Mesendoderm (in vitro differentiated cells): ENCODE measurements around the gene PYCR2.

Experiments
- DNase-seq: peaks from one replicate; pipeline ENCODE4 v3.0.0; 2013
- H2AK5ac ChIP-seq: 2 replicates; pipeline ENCODE4 v1.6.1; 2013; ENCODE audit warnings: low read length, inconsistent platforms
- H2BK120ac ChIP-seq: 2 replicates; pipeline ENCODE4 v1.6.1; 2013; ENCODE audit warnings: low read depth, mild to moderate bottlenecking, low read length, moderate library complexity, mixed read lengths
- H2BK15ac ChIP-seq: replicated peaks from 2 replicates; pipeline ENCODE4 v1.6.1; 2013; ENCODE audit warnings: low read depth, mild to moderate bottlenecking, moderate library complexity
- H2BK5ac ChIP-seq: 2 replicates; pipeline ENCODE4 v1.6.1; 2013; ENCODE audit warnings: low read length, inconsistent platforms
- H3K18ac ChIP-seq: 2 replicates; pipeline ENCODE4 v1.6.1; 2013; ENCODE audit warnings: mild to moderate bottlenecking, low read length, mixed read lengths
- H3K23ac ChIP-seq: one replicate; pipeline ENCODE4 v1.6.1; 2013; ENCODE audit warnings: low read length
- H3K27ac ChIP-seq: 2 replicates; pipeline ENCODE4 v1.5.1; 2013; ENCODE audit warnings: low read depth, mild to moderate bottlenecking, inconsistent platforms, low read length, moderate library complexity
- H3K27me3 ChIP-seq: 2 replicates; pipeline ENCODE4 v1.6.1; 2013; ENCODE audit warnings: low read length, control low read depth, mild to moderate bottlenecking, inconsistent platforms; ENCODE audit not compliant: insufficient read depth, poor library complexity
- H3K36me3 ChIP-seq: 2 replicates; pipeline ENCODE4 v1.6.1; 2013; ENCODE audit warnings: low read length, inconsistent platforms; ENCODE audit not compliant: control insufficient read depth, insufficient read depth
- H3K4ac ChIP-seq: one replicate; pipeline ENCODE4 v1.6.1; 2013; ENCODE audit warnings: low read depth, mild to moderate bottlenecking, low read length, moderate library complexity
- H3K4me1 ChIP-seq: 2 replicates; pipeline ENCODE4 v1.6.1; 2013; ENCODE audit warnings: low read depth, low read length, inconsistent platforms; ENCODE audit not compliant: control insufficient read depth
- H3K4me2 ChIP-seq: 2 replicates; pipeline ENCODE4 v1.6.1; 2013; ENCODE audit warnings: low read length
- H3K4me3 ChIP-seq: 2 replicates; pipeline ENCODE4 v1.5.1; 2013; ENCODE audit warnings: mild to moderate bottlenecking, low read length
- H3K56ac ChIP-seq: one replicate; pipeline ENCODE4 v1.6.1; 2013; ENCODE audit warnings: low read length
- H3K79me1 ChIP-seq: 2 replicates; pipeline ENCODE4 v1.6.1; 2013; ENCODE audit warnings: low read length, inconsistent platforms
- H3K79me2 ChIP-seq: 2 replicates; pipeline ENCODE4 v1.6.1; 2013; ENCODE audit warnings: mild to moderate bottlenecking, low read length; ENCODE audit not compliant: control insufficient read depth, insufficient read depth
- H3K9ac ChIP-seq: 2 replicates; pipeline ENCODE4 v1.6.1; 2013; ENCODE audit warnings: low read length, inconsistent platforms
- H4K5ac ChIP-seq: one replicate; pipeline ENCODE4 v1.6.1; 2013; ENCODE audit warnings: low read length
- H4K8ac ChIP-seq: one replicate; pipeline ENCODE4 v1.6.1; 2013; ENCODE audit warnings: low read depth, mild to moderate bottlenecking, control low read depth, low read length, moderate library complexity
- WGBS: extraction: QIAGEN DNeasy Blood & Tissue Kit; methylation state at CpG from one replicate; pipeline ENCODE4 v1.1.7; 2013; ENCODE audit warnings: low lambda C conversion rate, missing lambda C conversion rate; ENCODE audit not compliant: insufficient coverage; ENCODE audit errors: extremely low coverage; 5-methylcytosine and 5-hydroxymethylcytosine counted together

Gene PYCR2

DNA sequence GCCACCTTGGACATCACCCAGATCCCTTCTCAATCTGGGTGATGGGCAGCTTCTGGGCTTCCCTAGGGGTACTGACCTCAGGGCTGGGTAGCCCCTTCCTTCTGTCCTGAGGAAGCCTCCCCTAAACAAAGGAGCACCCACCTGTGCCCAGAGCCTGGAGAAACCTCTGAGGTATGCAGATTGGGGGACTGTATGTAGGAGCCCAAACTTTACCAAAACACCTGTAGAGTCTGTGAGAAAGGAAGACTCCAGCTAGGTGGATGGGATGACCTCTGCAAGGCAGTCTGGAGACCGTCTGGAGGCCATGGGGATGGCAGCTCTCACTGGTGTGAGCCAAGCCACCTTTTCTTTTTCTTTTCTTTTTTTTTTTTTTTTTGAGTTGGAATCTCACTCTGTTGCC lies 30.7 kb upstream of the PYCR2 start:
- H3K27ac ChIP-seq: no peak overlapping the region
- H4K5ac ChIP-seq: no peak overlapping the region
- no peak overlapping the region for H3K56ac ChIP-seq
- H3K4me2 ChIP-seq: no peak overlapping the region
- peaks cover 5% of the 10 kb centered on the region for H3K4me1 ChIP-seq
- H3K18ac ChIP-seq: no peak overlapping the region
- H3K4ac ChIP-seq: no peak overlapping the region
- WGBS: no CpG with 5 or more reads among the region's 1 CpG
- no peak overlapping the region for H2AK5ac ChIP-seq
- H3K36me3 ChIP-seq: no peaks in the 10 kb centered on the region
- no peak overlapping the region for H2BK5ac ChIP-seq
- no peak overlapping the region for H3K23ac ChIP-seq
- no peaks in the 10 kb centered on the region for H3K79me1 ChIP-seq
- H4K8ac ChIP-seq: no peak overlapping the region
- no peak overlapping the region for H2BK120ac ChIP-seq
- no peaks in the 10 kb centered on the region for H3K79me2 ChIP-seq
- H3K27me3 ChIP-seq: no peaks in the 10 kb centered on the region
- DNase-seq: no peak
- H3K4me3 ChIP-seq: no peak overlapping the region
- no peak overlapping the region for H2BK15ac ChIP-seq
- no peak overlapping the region for H3K9ac ChIP-seq

DNA sequence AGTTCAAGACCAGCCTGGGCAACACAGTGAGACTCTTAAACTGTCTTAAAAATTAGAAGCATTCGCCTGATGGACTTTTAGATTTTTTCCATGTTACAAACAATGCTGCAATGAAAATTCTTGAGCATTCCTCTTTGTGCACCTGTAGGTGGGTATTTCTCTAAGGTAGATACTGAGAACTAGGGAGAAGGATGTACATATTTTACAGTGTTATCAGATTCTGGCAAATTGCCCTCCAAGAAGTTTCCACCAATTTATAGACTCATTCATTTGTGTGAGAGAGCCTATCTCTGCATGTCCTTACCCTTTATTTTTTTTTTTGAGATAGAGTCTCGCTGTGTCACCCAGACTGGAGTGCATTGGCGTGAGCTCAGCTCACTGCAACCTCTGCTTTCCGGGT lies 29.3 kb upstream of the PYCR2 start:
- Histone ChIP-seq H3K4ac (no peak overlapping the region), H3K27ac (no peak overlapping the region), H3K4me1 (peaks cover 12% of the 10 kb centered on the region), H3K27me3 (no peaks in the 10 kb centered on the region), H3K18ac (no peak overlapping the region), H2AK5ac (no peak overlapping the region), H2BK15ac (no peak overlapping the region), H2BK120ac (no peak overlapping the region), H3K79me1 (no peaks in the 10 kb centered on the region), H3K79me2 (no peaks in the 10 kb centered on the region), H3K4me2 (no peak overlapping the region), H2BK5ac (no peak overlapping the region), H3K56ac (no peak overlapping the region), H3K4me3 (no peak overlapping the region), H4K5ac (no peak overlapping the region), H3K9ac (no peak overlapping the region), H3K23ac (no peak overlapping the region), H4K8ac (no peak overlapping the region), H3K36me3 (no peaks in the 10 kb centered on the region)
- DNase-seq: no peak
- no CpG with 5 or more reads among the region's 4 CpGs for WGBS

DNA sequence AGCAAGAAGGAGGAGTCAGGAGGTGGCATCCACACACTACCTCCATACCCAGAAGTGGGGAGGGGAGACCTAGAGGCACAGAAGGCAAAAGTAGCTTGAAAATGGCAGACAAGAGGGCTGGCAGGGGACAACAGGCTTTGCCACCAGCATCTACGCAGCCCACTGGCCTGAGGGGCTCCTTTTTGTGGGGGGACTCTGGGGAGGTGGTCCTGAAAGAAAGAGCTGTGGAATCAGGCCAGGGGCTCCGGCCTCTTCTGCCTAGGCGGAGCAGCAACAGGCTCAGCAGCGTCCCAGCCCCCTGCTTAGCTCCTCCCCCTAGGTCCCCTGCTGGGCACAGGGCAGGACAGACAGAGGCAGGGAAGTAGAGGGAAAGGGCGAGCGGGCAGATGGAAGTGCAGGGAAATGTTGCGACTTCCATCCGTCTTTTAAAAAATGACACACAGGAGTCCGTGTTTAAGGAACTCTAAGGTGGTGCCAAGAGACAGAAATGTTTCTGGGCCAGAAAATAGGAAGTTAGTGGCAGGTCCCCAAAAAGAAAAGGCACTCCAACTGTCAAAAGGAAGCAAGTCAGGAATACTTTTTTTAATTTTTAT lies 27.0 kb upstream of the PYCR2 start:
- Histone ChIP-seq H3K4me3 (no peak overlapping the region), H3K27me3 (no peaks in the 10 kb centered on the region)

DNA sequence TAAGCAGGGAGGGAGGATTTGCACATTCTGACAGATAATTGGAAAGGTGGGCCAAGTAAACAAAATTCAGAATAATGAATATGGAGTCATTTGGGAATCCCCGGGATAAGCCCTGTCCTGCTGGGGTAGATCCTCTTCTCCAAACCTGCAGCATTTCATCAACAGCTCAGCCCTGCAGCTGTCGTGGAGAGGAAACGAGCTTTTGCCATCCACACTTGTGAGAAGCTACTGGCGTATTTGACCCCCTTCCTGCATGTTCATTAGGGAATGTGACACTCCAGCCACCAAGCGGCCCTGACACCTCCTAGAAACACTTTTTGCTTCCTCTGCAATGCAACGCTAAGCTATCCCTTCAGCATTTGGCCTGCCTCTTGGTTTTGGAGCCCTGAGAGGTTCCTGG lies 25.0 kb upstream of the PYCR2 start:
- Histone ChIP-seq H3K4me1 (peaks cover 24% of the 10 kb centered on the region), H3K56ac (peak overlapping the region; percentile 54), H2BK120ac (no peak overlapping the region), H2BK15ac (no peak overlapping the region), H3K79me1 (no peaks in the 10 kb centered on the region), H3K36me3 (no peaks in the 10 kb centered on the region), H2BK5ac (no peak overlapping the region), H3K4ac (no peak overlapping the region), H2AK5ac (no peak overlapping the region), H4K5ac (no peak overlapping the region), H3K79me2 (no peaks in the 10 kb centered on the region), H3K23ac (no peak overlapping the region), H3K4me3 (no peak overlapping the region), H3K4me2 (no peak overlapping the region), H3K27me3 (no peaks in the 10 kb centered on the region), H3K27ac (peak overlapping the region; percentile 68), H4K8ac (no peak overlapping the region), H3K18ac (no peak overlapping the region), H3K9ac (no peak overlapping the region)
- no CpG with 5 or more reads among the region's 6 CpGs for WGBS
- DNase-seq: peak; percentile 87

More for the DNA sequence above, 27.0 kb upstream of the PYCR2 start:
- Histone ChIP-seq H3K4ac (no peak overlapping the region), H3K23ac (no peak overlapping the region), H2BK15ac (no peak overlapping the region), H3K18ac (no peak overlapping the region), H3K36me3 (no peaks in the 10 kb centered on the region), H2AK5ac (no peak overlapping the region), H3K27ac (no peak overlapping the region), H2BK120ac (no peak overlapping the region), H2BK5ac (no peak overlapping the region), H4K8ac (no peak overlapping the region), H3K79me2 (no peaks in the 10 kb centered on the region), H3K4me1 (peaks cover 18% of the 10 kb centered on the region), H3K56ac (no peak overlapping the region), H4K5ac (no peak overlapping the region), H3K4me2 (no peak overlapping the region), H3K9ac (peak overlapping the region; percentile 15), H3K79me1 (no peaks in the 10 kb centered on the region)
- WGBS: no CpG with 5 or more reads among the region's 9 CpGs
- DNase-seq: peak; percentile 74

DNA sequence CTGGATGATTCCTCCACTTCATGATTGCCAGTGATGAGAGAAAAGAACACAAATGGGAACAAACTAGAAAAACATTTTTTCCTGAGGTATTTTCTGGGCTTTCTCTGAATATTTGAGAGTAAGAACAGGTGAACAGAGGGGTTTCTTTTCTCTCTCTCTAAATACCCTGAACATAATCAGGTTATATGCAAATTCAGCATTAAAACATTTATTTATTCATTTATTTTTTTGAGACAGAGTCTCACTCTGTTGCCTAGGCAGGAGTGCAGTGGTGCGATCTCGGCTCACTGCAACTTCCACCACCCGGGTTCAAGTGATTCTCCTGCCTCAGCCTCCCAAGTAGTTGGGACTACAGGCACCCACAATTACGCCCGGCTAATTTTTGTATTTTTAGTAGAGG lies 22.8 kb upstream of the PYCR2 start:
- Histone ChIP-seq H3K4me3 (no peak overlapping the region), H3K27ac (no peak overlapping the region), H2BK120ac (no peak overlapping the region), H2BK5ac (peak overlapping the region; percentile 51), H3K36me3 (no peaks in the 10 kb centered on the region), H3K4ac (no peak overlapping the region), H3K9ac (no peak overlapping the region), H3K18ac (no peak overlapping the region), H3K23ac (no peak overlapping the region), H2BK15ac (no peak overlapping the region), H2AK5ac (no peak overlapping the region), H3K56ac (no peak overlapping the region), H4K8ac (no peak overlapping the region), H3K4me1 (peaks cover 28% of the 10 kb centered on the region), H3K4me2 (no peak overlapping the region), H3K27me3 (no peaks in the 10 kb centered on the region), H3K79me1 (no peaks in the 10 kb centered on the region), H4K5ac (no peak overlapping the region), H3K79me2 (no peaks in the 10 kb centered on the region)
- WGBS: no CpG with 5 or more reads among the region's 5 CpGs
- DNase-seq: no peak

DNA sequence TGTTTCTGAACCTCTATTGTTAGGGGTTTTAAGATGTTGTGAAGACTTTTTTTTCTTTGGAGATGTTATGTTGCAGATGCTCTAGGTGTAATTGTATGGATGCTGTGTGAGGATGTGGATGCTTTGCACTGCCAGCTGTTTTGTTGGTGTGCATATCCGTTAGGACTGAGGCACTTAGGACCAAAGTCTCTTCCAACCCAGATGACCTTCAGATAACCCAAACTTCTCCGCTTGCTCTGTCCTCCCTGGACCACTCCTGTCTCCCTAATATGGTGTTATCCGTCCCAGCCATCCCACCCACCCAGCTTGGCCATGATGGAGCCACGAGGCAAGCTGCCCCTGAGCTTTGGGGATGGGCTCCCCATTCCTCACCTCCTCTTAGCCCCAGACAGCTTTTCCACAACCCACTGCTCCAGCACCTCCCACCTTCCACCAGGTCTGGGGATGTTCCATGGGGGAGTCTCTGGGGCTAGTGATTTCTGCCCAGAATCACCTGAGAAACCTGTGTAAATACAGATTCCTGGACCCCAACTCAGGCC lies 22.1 kb upstream of the PYCR2 start:
- H3K9ac ChIP-seq: no peak overlapping the region
- H4K8ac ChIP-seq: no peak overlapping the region
- WGBS: no CpG with 5 or more reads among the region's 4 CpGs
- H2BK5ac ChIP-seq: peak overlapping the region; percentile 6
- H2BK15ac ChIP-seq: no peak overlapping the region
- no peak overlapping the region for H3K18ac ChIP-seq
- no peak overlapping the region for H2BK120ac ChIP-seq
- H3K23ac ChIP-seq: no peak overlapping the region
- H3K79me1 ChIP-seq: no peaks in the 10 kb centered on the region
- H3K4me2 ChIP-seq: no peak overlapping the region
- H4K5ac ChIP-seq: no peak overlapping the region
- peak overlapping the region; percentile 62 for H3K27ac ChIP-seq
- no peaks in the 10 kb centered on the region for H3K27me3 ChIP-seq
- H3K4me3 ChIP-seq: no peak overlapping the region
- no peak for DNase-seq
- no peaks in the 10 kb centered on the region for H3K36me3 ChIP-seq
- H3K4ac ChIP-seq: no peak overlapping the region
- H3K4me1 ChIP-seq: peaks cover 31% of the 10 kb centered on the region
- H3K79me2 ChIP-seq: no peaks in the 10 kb centered on the region
- H2AK5ac ChIP-seq: peak overlapping the region; percentile 10
- peak overlapping the region; percentile 52 for H3K56ac ChIP-seq
